Activated CD8-positive, alpha-beta T cell treated with anti-CD3 and anti-CD28 coated beads for 36 hours (primary cell): ENCODE data around the gene NIM1K. TPM values are rescaled to one million over a fixed set of nuclear protein-coding genes. Genes with fewer than 3 reads are reported as not detected.

ENCODE experiments used
- ATAC-seq: fragments of 200-7000 bp; cut with Tn5 transposase; one replicate; pipeline ENCODE4 v1.10.0; 2021; ENCODE audit warnings: mild to moderate bottlenecking, moderate library complexity
- CTCF ChIA-PET: fragments of 350-600 bp; sonication (Branson Sonifier 250); formaldehyde crosslinking; loops from one replicate; lab custom pipeline; 2021; ENCODE audit warnings: antibody characterized with exemption; lab: Charles Lee
- POLR2A ChIA-PET: fragments of 350-600 bp; sonication (Branson Sonifier 250); formaldehyde crosslinking; loops from one replicate; lab custom pipeline; 2021; ENCODE audit warnings: antibody characterized with exemption; lab: Charles Lee
- DNase-seq: peaks from one replicate; pipeline ENCODE4 v3.0.0-alpha.2; 2020
- H3K27ac Mint-ChIP-seq: one replicate; pipeline ENCODE4 v1.8.0; 2021; ENCODE audit warnings: mild to moderate bottlenecking, mixed read lengths
- H3K27me3 Mint-ChIP-seq: one replicate; pipeline ENCODE4 v1.8.0; 2021; ENCODE audit warnings: mixed read lengths
- H3K36me3 Mint-ChIP-seq: one replicate; pipeline ENCODE4 v1.8.0; 2021; ENCODE audit warnings: low read depth, mixed read lengths
- H3K4me1 Mint-ChIP-seq: one replicate; pipeline ENCODE4 v1.8.0; 2021; ENCODE audit warnings: low read depth, mixed read lengths
- H3K4me3 Mint-ChIP-seq: one replicate; pipeline ENCODE4 v1.8.0; 2021; ENCODE audit warnings: mild to moderate bottlenecking, moderate library complexity, mixed read lengths
- H3K9me3 Mint-ChIP-seq: one replicate; pipeline ENCODE4 v1.8.0; 2021; ENCODE audit warnings: mixed read lengths
- CTCF ChIP-seq: fragments of 200-600 bp; IDR thresholded peaks from one replicate; pipeline ENCODE4 v1.8.0; 2022; ENCODE audit warnings: antibody characterized with exemption, mild to moderate bottlenecking
- intact Hi-C: fragments of 100-400 bp; cut with micrococcal nuclease; formaldehyde crosslinking; loops from one replicate; pipeline ENCODE4 v1.10.0; 2022
- total RNA-seq, 2 experiments: library from RNA; stranded (reverse); gene quantifications; one replicate each; pipeline ENCODE4 v1.2.3, GENCODE V29; 2021

The NIM1K gene
- total RNA-seq, 2 experiments from 2014 or later, result 2.1 to 3.2 TPM

GRCh38 chr5:43279548-43280274 is 87.7 kb downstream of the NIM1K start:
- H3K27me3 Mint-ChIP-seq, result no peaks in the 10 kb centered on the region
- no peak overlapping the region for H3K27ac Mint-ChIP-seq
- H3K36me3 Mint-ChIP-seq, result no peaks in the 10 kb centered on the region
- DNase-seq, result no peak
- POLR2A ChIA-PET, result no interaction called here
- no peak for ATAC-seq
- TF ChIP-seq CTCF, result no peak
- no peaks in the 10 kb centered on the region for H3K4me1 Mint-ChIP-seq
- no peaks in the 10 kb centered on the region for H3K9me3 Mint-ChIP-seq
- no peak overlapping the region for H3K4me3 Mint-ChIP-seq
- CTCF ChIA-PET, result no interaction called here
- intact Hi-C loops, result no loop called here

- DNase-seq (no peak), ATAC-seq (peak; percentile 68)
- Mint-ChIP-seq H3K9me3 (no peaks in the 10 kb centered on the region), H3K4me3 (no peak overlapping the region), H3K36me3 (peaks cover 13% of the 10 kb centered on the region), H3K27ac (no peak overlapping the region), H3K27me3 (no peaks in the 10 kb centered on the region), H3K4me1 (no peaks in the 10 kb centered on the region)
- intact Hi-C loops, result no loop called here
- no peak for TF ChIP-seq CTCF
- POLR2A ChIA-PET, result interaction anchor here (1.3 kb wide), 1 partner anchor 10 kb away, joined by 3 read pairs; no protein-coding TSS in a partner anchor
- CTCF ChIA-PET, result interaction anchor here (1.3 kb wide), 1 partner anchor 109 kb away, joined by 3 read pairs; no protein-coding TSS in a partner anchor
Measured at GRCh38 chr5:43281840-43282658, 90.0 kb downstream of the NIM1K start.

DNA sequence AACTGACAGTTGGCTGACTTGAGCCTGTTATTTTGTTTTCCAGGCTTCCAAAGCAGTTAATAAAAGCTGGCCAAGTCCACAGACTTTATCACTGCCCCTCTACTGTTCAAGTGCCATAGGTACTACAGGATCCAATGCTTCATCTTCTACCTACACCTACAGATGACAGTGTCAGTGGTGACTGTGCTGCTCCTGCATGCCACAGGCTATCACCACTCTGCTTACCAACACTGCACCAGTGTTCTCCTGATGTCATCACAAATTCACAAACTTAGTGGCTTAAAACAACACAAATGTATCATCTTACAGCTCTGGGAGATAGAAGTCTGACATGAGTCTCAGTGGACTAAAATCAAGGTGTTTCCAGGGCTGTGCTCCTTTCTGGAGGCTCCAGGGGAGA is 94.6 kb downstream of the NIM1K start:
- Mint-ChIP-seq H3K9me3 (no peaks in the 10 kb centered on the region), H3K4me1 (peaks cover 4% of the 10 kb centered on the region), H3K27me3 (no peaks in the 10 kb centered on the region), H3K4me3 (no peak overlapping the region), H3K36me3 (peaks cover 44% of the 10 kb centered on the region), H3K27ac (no peak overlapping the region)
- CTCF ChIA-PET, result no interaction called here
- no peak for TF ChIP-seq CTCF
- no peak for DNase-seq
- intact Hi-C loops, result no loop called here
- POLR2A ChIA-PET, result interaction anchor here (0.9 to 1.1 kb wide), 2 partner anchors 9 to 26 kb away, joined by 3 to 4 read pairs; partner anchors contain the start of gene HMGCS1
- ATAC-seq, result no peak

GRCh38 chr5:43287493-43287892 is 95.5 kb downstream of the NIM1K start:
- no peak for TF ChIP-seq CTCF
- DNase-seq (no peak), ATAC-seq (no peak)
- H3K27me3 Mint-ChIP-seq, result no peaks in the 10 kb centered on the region
- ChIA-PET CTCF (no interaction called here), POLR2A (no interaction called here)
- intact Hi-C loops, result no loop called here
- peaks cover 49% of the 10 kb centered on the region for H3K36me3 Mint-ChIP-seq
- no peaks in the 10 kb centered on the region for H3K9me3 Mint-ChIP-seq
- H3K4me3 Mint-ChIP-seq, result no peak overlapping the region
- H3K4me1 Mint-ChIP-seq, result peaks cover 4% of the 10 kb centered on the region
- H3K27ac Mint-ChIP-seq, result no peak overlapping the region
